ENCODE results near the gene UBE2L6.

UBE2L6 gene

GRCh38 chr11:57546451-57546850, 21.0 kb downstream of the UBE2L6 start:
- Histone ChIP-seq H3K9me2 (replicated peaks; ENCODE audit: insufficient read depth, low read length) (no peaks in the 10 kb centered on the region), H3K9ac (ENCODE audit: low read length) (no peak overlapping the region), H3K79me2 (ENCODE audit: insufficient read depth, low read length) (no peaks in the 10 kb centered on the region), H3K27ac (ENCODE audit: low read depth, low read length) (no peak overlapping the region), H3K27me3 (ENCODE audit: low read length) (no peaks in the 10 kb centered on the region), H3K4me3 (ENCODE audit: insufficient read depth, low read length, poor library complexity, severe bottlenecking) (no peak overlapping the region), H3K9me3 (ENCODE audit: insufficient read depth, low read length) (no peaks in the 10 kb centered on the region), H4K20me1 (ENCODE audit: low read depth, low read length) (no peaks in the 10 kb centered on the region), H3K4me2 (ENCODE audit: low read depth, low read length, poor library complexity, severe bottlenecking) (no peak overlapping the region), H3F3A (ENCODE audit: insufficient read depth) (no peaks in the 10 kb centered on the region), H2AFZ (ENCODE audit: low read depth, low read length, severe bottlenecking) (no peak overlapping the region), H3K36me3 (ENCODE audit: low read length) (no peaks in the 10 kb centered on the region)
- TF ChIP-seq EZH2phosphoT487 (conservative IDR thresholded peaks at IDR 0.05; ENCODE audit: low read length): no peak
- TF ChIP-seq CTCF (IDR thresholded peaks at IDR 0.05; ENCODE audit: insufficient read depth, low read length, poor library complexity, severe bottlenecking): no peak

DNA sequence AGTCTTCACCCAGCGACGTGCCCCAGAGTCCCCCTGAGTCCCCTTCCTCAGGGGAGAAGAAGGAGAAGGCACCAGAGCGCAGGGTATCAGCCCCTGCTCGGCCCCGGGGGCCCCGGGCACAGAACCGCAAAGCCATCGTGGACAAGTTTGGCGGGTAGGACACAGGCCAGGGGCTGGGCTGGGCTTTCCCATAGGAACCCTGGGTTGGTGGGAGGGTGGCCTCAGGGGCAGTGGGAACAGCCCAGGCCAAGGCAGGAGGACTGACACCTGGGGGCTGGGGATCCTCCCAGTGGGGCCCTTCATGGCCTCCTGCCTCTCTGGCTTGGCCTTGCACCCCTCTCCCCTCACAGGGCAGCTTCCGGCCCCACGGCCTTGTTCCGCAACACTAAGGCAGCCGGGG, 21.6 kb downstream of the UBE2L6 start:
- Histone ChIP-seq H3K36me3 (ENCODE audit: low read length) (no peaks in the 10 kb centered on the region), H3K27ac (ENCODE audit: low read depth, low read length) (no peak overlapping the region), H3K4me3 (ENCODE audit: insufficient read depth, low read length, poor library complexity, severe bottlenecking) (no peak overlapping the region), H2AFZ (ENCODE audit: low read depth, low read length, severe bottlenecking) (no peak overlapping the region), H3K9me2 (replicated peaks; ENCODE audit: insufficient read depth, low read length) (no peaks in the 10 kb centered on the region), H3K4me2 (ENCODE audit: low read depth, low read length, poor library complexity, severe bottlenecking) (no peak overlapping the region), H4K20me1 (ENCODE audit: low read depth, low read length) (no peaks in the 10 kb centered on the region), H3K9ac (ENCODE audit: low read length) (no peak overlapping the region), H3K9me3 (ENCODE audit: insufficient read depth, low read length) (no peaks in the 10 kb centered on the region), H3K27me3 (ENCODE audit: low read length) (no peaks in the 10 kb centered on the region), H3K79me2 (ENCODE audit: insufficient read depth, low read length) (no peaks in the 10 kb centered on the region), H3F3A (ENCODE audit: insufficient read depth) (no peaks in the 10 kb centered on the region)
- TF ChIP-seq EZH2phosphoT487 (conservative IDR thresholded peaks at IDR 0.05; ENCODE audit: low read length): no peak
- no peak for TF ChIP-seq CTCF (IDR thresholded peaks at IDR 0.05; ENCODE audit: insufficient read depth, low read length, poor library complexity, severe bottlenecking)

GRCh38 chr11:57544566-57544965, 22.9 kb downstream of the UBE2L6 start:
- H3K4me3 ChIP-seq (ENCODE audit: insufficient read depth, low read length, poor library complexity, severe bottlenecking): no peak overlapping the region
- H3K9me3 ChIP-seq (ENCODE audit: insufficient read depth, low read length): no peaks in the 10 kb centered on the region
- H3K9me2 ChIP-seq (replicated peaks; ENCODE audit: insufficient read depth, low read length): no peaks in the 10 kb centered on the region
- H3K79me2 ChIP-seq (ENCODE audit: insufficient read depth, low read length): no peaks in the 10 kb centered on the region
- H3F3A ChIP-seq (ENCODE audit: insufficient read depth): no peaks in the 10 kb centered on the region
- H3K27ac ChIP-seq (ENCODE audit: low read depth, low read length): no peak overlapping the region
- H3K36me3 ChIP-seq (ENCODE audit: low read length): no peaks in the 10 kb centered on the region
- H4K20me1 ChIP-seq (ENCODE audit: low read depth, low read length): no peaks in the 10 kb centered on the region
- TF ChIP-seq CTCF (IDR thresholded peaks at IDR 0.05; ENCODE audit: insufficient read depth, low read length, poor library complexity, severe bottlenecking) (no peak), EZH2phosphoT487 (conservative IDR thresholded peaks at IDR 0.05; ENCODE audit: low read length) (no peak)
- H2AFZ ChIP-seq (ENCODE audit: low read depth, low read length, severe bottlenecking): no peak overlapping the region
- H3K27me3 ChIP-seq (ENCODE audit: low read length): no peaks in the 10 kb centered on the region
- H3K4me2 ChIP-seq (ENCODE audit: low read depth, low read length, poor library complexity, severe bottlenecking): no peak overlapping the region
- no peak overlapping the region for H3K9ac ChIP-seq (ENCODE audit: low read length)

DNA sequence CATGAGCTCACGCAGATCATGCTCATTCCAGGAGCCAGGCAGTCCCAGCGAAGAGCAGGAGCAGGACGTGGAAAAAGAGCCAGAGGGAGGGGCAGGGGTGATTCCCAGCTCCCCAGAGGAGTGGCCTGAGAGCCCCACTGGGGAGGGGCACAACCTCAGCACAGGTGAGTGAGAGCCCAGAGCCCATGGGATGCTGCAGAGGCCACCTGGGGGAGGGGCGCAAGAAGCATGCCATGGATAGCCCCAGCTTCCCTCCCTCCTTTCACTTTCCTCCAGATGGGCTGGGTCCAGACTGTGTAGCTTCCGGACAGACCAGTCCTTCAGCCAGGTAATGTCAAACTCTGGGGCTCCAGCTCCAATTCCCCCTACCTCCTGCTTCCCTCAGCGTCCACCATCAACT, 23.9 kb downstream of the UBE2L6 start:
- Histone ChIP-seq H4K20me1 (ENCODE audit: low read depth, low read length) (no peaks in the 10 kb centered on the region), H3K4me2 (ENCODE audit: low read depth, low read length, poor library complexity, severe bottlenecking) (no peak overlapping the region), H3K9ac (ENCODE audit: low read length) (no peak overlapping the region), H3K4me3 (ENCODE audit: insufficient read depth, low read length, poor library complexity, severe bottlenecking) (no peak overlapping the region), H3F3A (ENCODE audit: insufficient read depth) (no peaks in the 10 kb centered on the region), H3K36me3 (ENCODE audit: low read length) (no peaks in the 10 kb centered on the region), H3K27me3 (ENCODE audit: low read length) (no peaks in the 10 kb centered on the region), H2AFZ (ENCODE audit: low read depth, low read length, severe bottlenecking) (no peak overlapping the region), H3K9me3 (ENCODE audit: insufficient read depth, low read length) (no peaks in the 10 kb centered on the region), H3K79me2 (ENCODE audit: insufficient read depth, low read length) (no peaks in the 10 kb centered on the region), H3K9me2 (replicated peaks; ENCODE audit: insufficient read depth, low read length) (no peaks in the 10 kb centered on the region), H3K27ac (ENCODE audit: low read depth, low read length) (no peak overlapping the region)
- TF ChIP-seq EZH2phosphoT487 (conservative IDR thresholded peaks at IDR 0.05; ENCODE audit: low read length) (no peak), CTCF (IDR thresholded peaks at IDR 0.05; ENCODE audit: insufficient read depth, low read length, poor library complexity, severe bottlenecking) (no peak)
